ENCODE results near the gene GLI1. TPM values are rescaled to one million over a fixed set of nuclear protein-coding genes. Genes with fewer than 3 reads are reported as not detected.
"Not testable (repeated sequence)": the region's sequence is repeated elsewhere in the genome, so short reads cannot be mapped to it uniquely, and the experiment has no call there.

Gene GLI1
- total RNA-seq, 4 donors from 2014 or later = 0.67 to 2.1 (median 1.3) TPM

- Histone ChIP-seq H3K4me3 (no peak overlapping the region), H3K27ac (no peak overlapping the region), H3K36me3 (no peaks in the 10 kb centered on the region), H3K27me3 (no peaks in the 10 kb centered on the region), H3K4me1 (no peaks in the 10 kb centered on the region), H3K9me3 (no peaks in the 10 kb centered on the region)
- TF ChIP-seq CTCF (IDR thresholded peaks at IDR 0.05) (no peak), POLR2A (IDR thresholded peaks at IDR 0.05) (no peak)
- DNase-seq = no peak
Observed at GRCh38 chr12:57435293-57435692, 24.3 kb upstream of the GLI1 start.

- no peaks in the 10 kb centered on the region for H3K4me1 ChIP-seq
- TF ChIP-seq POLR2A (IDR thresholded peaks at IDR 0.05) (no peak), CTCF (IDR thresholded peaks at IDR 0.05) (no peak)
Observed at GRCh38 chr12:57438400-57438799, 21.2 kb upstream of the GLI1 start.

DNA sequence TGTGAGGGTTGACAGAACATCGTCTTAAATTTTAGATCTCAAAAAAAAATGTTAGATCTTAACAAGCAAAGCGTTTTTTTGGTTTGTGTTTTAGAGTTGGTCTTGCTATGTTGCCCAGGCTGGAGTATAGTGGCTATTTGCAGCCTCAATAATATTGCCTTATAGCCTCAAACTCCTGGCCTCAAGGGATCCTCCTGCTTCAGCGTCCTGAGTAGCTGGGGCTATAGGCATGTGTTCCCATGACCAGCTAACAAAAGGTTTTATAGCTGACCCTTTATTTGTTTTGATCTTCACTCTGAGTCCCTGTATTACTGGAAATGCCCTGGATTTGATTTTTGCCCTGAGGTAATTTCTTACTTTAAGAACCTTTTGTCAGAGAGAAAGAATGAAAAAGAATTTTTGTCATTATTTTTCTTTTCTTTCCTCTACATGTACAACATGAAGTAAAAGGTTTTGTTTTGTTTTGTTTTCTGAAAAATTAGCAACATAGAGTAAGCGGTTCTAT, 19.8 kb upstream of the GLI1 start:
- TF ChIP-seq POLR2A (IDR thresholded peaks at IDR 0.05) (no peak), CTCF (IDR thresholded peaks at IDR 0.05) (no peak)
- H3K36me3 ChIP-seq = no peaks in the 10 kb centered on the region
- H3K9me3 ChIP-seq = no peaks in the 10 kb centered on the region
- DNase-seq = no peak
- no peaks in the 10 kb centered on the region for H3K4me1 ChIP-seq
- no peak overlapping the region for H3K4me3 ChIP-seq
- no peaks in the 10 kb centered on the region for H3K27me3 ChIP-seq
- no peak overlapping the region for H3K27ac ChIP-seq

More at GRCh38 chr12:57438400-57438799, 21.2 kb upstream of the GLI1 start:
- Histone ChIP-seq H3K27me3 (no peaks in the 10 kb centered on the region), H3K36me3 (no peaks in the 10 kb centered on the region), H3K9me3 (no peaks in the 10 kb centered on the region), H3K27ac (no peak overlapping the region), H3K4me3 (no peak overlapping the region)
- DNase-seq = no peak

- not testable (repeated sequence) for H3K4me3 ChIP-seq, H3K36me3 ChIP-seq, H3K27me3 ChIP-seq, H3K4me1 ChIP-seq, H3K9me3 ChIP-seq, DNase-seq, H3K27ac ChIP-seq
Observed at GRCh38 chr12:57441393-57441792, 18.2 kb upstream of the GLI1 start.

DNA sequence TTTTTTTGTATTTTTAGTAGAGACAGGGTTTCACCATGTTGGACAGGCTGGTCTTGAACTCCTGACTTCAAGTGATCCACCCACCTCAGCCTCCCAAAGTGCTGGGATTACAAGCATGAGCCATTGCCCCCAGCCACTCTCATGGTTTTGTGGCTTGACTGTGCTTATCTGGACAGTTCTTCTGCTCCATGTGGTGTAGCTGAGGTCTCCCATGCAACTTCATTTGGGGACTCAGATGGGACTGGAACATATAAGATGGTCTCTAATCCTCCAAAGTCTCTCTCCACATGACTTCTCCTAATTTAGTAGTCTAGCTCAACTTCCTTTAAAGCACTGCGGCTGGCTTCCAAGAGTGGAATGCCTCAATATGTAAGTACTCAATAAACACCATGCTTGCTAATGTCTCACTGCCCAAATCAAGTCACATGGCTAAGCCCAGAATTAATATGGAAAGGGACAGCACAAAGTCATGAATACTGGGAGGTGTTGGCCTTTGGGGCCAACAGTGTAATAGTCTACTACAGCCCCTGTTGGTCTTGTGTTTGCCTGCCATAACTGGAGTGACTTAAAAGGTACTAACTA, 17.6 kb upstream of the GLI1 start:
- Histone ChIP-seq H3K4me3 (no peak overlapping the region), H3K27ac (no peak overlapping the region), H3K36me3 (no peaks in the 10 kb centered on the region), H3K27me3 (no peaks in the 10 kb centered on the region), H3K9me3 (no peaks in the 10 kb centered on the region), H3K4me1 (no peaks in the 10 kb centered on the region)
- DNase-seq = no peak
- TF ChIP-seq CTCF (IDR thresholded peaks at IDR 0.05) (no peak), POLR2A (IDR thresholded peaks at IDR 0.05) (no peak)

- not testable (repeated sequence) for DNase-seq
Observed at GRCh38 chr12:57444337-57444736, 15.2 kb upstream of the GLI1 start.

DNA sequence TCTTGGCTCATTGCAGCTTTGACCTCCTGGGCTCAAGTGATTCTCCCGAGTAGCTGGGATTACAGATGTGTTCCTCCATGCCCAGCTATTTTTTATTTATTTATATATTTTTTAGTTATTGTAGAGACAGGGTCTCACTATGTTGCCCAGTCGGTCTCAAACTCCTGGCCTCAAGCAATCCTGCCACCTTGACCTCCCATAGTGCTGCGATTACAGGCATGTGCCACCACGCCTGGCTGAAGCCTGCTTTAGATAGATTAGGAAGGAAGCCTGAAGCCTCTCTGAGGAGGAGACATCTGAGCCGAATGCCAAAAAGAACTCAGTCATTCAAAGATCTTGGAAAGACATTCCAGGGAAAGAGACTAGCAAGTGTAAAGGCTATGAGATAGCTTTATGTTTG, 14.8 kb upstream of the GLI1 start:
- Histone ChIP-seq H3K27ac (no peak overlapping the region), H3K27me3 (no peaks in the 10 kb centered on the region), H3K4me1 (no peaks in the 10 kb centered on the region), H3K36me3 (no peaks in the 10 kb centered on the region), H3K4me3 (no peak overlapping the region), H3K9me3 (no peaks in the 10 kb centered on the region)
- no peak for DNase-seq
- TF ChIP-seq POLR2A (IDR thresholded peaks at IDR 0.05) (no peak), CTCF (IDR thresholded peaks at IDR 0.05) (no peak)

More at GRCh38 chr12:57444337-57444736, 15.2 kb upstream of the GLI1 start:
- H3K4me1 ChIP-seq, H3K36me3 ChIP-seq, H3K4me3 ChIP-seq, H3K27me3 ChIP-seq, H3K9me3 ChIP-seq, H3K27ac ChIP-seq: not testable (repeated sequence)

All from Peyer's patch (tissue), 4 donors.